GM12872 (cell line): ENCODE results near the gene DNAH2.

Experiments
- TF ChIP-seq, protein P1 (sequence below): IDR thresholded peaks from 3 replicates; pipeline ENCODE4 v1.5.1; 2011; ENCODE audit warnings: low read depth, mild to moderate bottlenecking, low read length, moderate library complexity; ENCODE audit not compliant: insufficient read depth

DNAH2 gene, protein sequence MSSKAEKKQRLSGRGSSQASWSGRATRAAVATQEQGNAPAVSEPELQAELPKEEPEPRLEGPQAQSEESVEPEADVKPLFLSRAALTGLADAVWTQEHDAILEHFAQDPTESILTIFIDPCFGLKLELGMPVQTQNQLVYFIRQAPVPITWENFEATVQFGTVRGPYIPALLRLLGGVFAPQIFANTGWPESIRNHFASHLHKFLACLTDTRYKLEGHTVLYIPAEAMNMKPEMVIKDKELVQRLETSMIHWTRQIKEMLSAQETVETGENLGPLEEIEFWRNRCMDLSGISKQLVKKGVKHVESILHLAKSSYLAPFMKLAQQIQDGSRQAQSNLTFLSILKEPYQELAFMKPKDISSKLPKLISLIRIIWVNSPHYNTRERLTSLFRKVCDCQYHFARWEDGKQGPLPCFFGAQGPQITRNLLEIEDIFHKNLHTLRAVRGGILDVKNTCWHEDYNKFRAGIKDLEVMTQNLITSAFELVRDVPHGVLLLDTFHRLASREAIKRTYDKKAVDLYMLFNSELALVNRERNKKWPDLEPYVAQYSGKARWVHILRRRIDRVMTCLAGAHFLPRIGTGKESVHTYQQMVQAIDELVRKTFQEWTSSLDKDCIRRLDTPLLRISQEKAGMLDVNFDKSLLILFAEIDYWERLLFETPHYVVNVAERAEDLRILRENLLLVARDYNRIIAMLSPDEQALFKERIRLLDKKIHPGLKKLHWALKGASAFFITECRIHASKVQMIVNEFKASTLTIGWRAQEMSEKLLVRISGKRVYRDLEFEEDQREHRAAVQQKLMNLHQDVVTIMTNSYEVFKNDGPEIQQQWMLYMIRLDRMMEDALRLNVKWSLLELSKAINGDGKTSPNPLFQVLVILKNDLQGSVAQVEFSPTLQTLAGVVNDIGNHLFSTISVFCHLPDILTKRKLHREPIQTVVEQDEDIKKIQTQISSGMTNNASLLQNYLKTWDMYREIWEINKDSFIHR (N-terminal part only)

DNA sequence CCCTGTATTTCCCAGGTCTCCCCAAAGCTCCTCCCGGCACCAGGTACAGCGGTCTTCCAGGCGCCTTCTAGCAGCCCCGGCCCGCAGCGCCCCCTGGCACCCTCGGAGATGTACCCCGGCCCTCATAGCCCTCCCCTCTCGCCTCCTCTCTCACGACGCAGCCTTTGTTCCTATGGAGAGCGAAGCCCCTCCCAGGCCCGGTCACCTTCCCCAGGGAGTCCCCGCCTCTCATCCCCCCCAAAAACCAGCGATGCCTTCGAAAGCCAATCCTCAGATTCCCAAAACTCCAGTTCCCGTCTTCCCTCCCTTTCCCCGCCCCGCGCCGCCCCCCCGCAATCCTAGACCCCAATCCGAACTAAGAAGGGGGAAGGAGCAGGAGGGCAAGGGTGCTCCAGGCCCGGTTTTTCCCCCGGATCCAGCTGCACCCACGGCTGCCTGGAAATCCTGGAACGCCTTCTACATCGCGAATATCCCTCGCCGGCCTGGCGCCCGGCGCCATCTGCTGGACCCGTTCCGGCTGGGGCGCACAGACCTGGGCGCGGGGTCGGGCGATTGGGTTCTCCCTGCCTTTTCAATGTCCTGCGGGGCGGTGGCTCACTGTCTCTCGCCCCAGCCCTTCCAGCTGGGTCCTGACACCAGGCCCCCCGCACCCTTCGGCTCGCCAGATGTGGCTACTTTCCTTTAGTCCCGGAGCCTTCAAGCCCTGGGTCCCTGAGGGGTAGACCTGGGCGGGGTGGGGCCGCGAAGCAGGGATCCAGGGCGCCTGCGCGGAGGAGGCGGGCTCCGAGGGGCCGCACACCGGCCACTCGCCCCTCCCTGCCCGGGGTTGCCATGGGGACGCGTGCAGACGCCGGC is at the start of gene DNAH2:
Gene DNAH2, plus strand, starts transcription at position 844 of the 855 bp plus-strand sequence. CDS start 1,991 bp downstream, outside the sequence.
- TF ChIP-seq, protein P1, sequence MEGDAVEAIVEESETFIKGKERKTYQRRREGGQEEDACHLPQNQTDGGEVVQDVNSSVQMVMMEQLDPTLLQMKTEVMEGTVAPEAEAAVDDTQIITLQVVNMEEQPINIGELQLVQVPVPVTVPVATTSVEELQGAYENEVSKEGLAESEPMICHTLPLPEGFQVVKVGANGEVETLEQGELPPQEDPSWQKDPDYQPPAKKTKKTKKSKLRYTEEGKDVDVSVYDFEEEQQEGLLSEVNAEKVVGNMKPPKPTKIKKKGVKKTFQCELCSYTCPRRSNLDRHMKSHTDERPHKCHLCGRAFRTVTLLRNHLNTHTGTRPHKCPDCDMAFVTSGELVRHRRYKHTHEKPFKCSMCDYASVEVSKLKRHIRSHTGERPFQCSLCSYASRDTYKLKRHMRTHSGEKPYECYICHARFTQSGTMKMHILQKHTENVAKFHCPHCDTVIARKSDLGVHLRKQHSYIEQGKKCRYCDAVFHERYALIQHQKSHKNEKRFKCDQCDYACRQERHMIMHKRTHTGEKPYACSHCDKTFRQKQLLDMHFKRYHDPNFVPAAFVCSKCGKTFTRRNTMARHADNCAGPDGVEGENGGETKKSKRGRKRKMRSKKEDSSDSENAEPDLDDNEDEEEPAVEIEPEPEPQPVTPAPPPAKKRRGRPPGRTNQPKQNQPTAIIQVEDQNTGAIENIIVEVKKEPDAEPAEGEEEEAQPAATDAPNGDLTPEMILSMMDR, result peak; percentile 48

DNA sequence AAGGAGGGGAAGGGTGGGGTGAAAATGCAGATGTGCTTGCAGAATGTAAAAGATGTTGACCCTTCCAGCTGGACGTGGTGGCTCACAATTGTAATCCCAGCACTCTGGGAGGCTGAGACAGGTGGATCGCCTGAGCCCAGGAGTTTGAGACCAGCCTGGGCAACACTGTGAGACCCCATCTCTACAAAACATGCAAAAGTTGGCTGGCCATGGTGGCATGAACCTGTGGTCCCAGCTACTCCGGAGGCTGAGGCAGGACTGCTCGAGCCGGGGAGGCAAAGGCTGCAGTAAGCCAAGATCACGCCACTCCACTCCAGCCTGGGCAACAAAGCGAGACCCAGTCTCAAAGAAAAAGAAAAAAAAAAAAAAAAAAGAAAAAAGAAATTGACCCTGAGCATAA is 49.1 kb upstream of the DNAH2 start:
- TF ChIP-seq, protein P1, result no peak

DNA sequence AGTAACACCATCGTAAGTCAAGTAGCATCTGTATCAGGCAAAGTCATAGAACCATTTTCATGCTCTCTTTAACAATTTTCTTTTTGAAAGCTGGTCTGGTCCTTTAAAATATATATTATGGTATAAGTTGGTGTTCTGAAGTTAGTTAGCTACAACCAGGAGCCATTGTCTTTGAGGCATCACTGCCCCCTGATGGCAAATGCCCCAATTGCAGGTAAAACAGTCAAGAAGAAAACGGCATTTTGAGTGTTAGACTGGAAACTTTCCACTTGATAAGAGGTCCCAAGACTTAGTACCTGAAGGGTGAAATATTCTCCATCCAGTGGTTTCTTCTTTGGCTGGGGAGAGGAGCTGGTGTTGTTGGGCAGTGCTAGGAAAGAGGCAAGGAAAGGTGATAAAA is 44.3 kb upstream of the DNAH2 start:
- TF ChIP-seq, protein P1, result peak; percentile 59

DNA sequence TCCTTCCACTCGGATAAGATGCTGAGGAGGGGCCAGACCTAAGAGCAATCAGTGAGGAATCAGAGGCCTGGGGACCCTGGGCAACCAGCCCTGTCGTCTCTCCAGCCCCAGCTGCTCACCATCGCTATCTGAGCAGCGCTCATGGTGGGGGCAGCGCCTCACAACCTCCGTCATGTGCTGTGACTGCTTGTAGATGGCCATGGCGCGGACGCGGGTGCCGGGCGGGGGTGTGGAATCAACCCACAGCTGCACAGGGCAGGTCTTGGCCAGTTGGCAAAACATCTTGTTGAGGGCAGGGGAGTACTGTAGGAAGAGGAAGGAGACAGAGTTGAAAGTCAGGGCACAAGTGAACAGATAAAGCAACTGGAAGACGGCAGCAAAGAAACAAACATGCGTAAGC is 42.6 kb upstream of the DNAH2 start:
- TF ChIP-seq, protein P1, result no peak

DNA sequence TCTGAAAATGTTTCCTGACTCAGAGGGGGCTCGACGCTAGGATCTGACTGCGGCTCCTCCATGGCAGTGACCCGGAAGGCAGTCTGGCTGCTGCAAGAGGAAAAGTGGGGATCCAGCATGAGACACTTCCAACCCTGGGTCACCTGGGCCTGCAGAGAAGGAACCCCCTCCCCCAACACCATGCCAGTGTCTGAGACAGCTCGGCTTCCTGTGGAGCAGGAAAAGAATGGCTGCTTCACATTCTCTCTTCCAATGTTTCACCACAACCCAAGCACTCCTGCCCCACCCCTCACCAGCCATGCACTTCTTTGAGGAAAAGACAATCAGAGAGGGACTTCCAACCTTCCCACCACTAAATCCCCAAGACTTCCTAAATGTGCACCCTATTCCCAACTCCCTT is 41.0 kb upstream of the DNAH2 start:
- TF ChIP-seq, protein P1, result no peak

DNA sequence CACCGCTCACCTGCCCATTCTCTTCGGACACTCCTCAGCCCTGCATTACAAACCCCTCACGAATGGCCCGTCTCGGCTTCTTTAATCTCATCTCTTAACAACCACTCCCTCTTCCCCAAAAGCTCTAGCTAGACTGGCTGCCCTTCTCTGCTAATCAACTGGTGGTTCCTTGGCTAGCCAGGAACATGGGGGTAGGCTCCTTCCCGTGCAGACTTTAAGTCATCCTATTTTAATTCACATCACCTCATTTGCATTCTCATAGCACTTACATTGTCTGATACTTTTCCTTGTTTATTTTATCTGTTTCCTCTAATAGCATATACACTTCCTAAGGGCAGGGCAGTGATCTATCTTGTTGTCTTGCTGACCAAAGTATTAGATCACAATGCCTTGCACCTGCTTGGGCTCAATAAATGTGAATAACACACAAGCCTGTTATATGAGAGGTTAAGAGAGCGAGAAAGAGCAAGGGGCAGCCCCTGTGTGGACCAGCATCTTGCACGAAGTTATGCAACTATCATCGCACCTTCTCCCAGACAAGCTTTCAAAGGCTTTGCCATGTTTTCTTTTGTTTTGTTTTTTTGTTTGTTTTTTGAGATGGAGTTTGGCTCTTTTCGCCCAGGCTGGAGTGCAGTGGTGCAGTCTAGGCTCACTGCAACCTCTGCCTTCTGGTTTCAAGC is 40.0 kb upstream of the DNAH2 start:
- TF ChIP-seq, protein P1, result no peak
